ENCODE results near the gene LRRC70.

LRRC70 gene

DNA sequence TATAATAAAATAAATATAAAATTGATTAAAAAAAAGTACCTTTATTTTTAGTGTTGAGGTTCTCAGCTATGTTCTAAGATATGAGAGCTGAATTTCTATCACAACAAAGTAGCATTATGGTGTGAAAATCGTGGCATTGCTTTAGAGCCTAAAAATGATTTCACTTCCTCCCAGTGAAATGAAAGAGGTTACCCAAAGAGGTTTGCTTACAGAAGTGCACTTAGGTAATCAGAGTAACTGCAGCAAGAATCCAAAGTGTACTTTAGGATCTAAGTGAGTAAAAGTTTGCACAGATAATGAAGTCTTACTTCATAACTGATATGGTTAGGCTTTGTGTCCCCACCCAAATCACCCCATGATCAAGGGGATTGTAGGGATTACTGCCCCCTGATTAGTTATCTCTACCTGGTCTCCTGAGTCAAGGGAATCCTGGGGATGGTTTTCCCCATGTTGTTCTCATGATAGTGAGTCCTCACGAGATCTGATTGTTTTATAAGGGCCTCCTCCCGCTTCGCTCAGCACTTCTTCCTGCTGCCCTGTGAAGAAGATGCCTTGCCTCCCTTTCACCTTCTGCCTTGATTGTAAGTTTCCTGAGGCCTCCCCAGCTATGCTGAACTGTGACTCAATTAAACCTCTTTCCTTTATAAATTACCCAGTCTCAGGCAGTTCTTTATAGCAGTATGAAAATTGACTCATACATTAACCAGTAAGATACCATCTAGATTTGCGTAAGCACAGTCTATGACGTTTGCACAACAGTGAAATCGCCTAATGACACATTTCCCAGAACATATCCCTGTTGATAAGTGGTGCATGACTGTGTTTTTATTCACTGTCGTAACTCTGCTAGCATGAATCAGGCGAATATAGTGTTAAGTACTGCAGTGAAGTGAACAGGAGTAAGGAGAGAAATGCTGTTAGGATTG, 40.3 kb upstream of the LRRC70 start:
- Mint-ChIP-seq H3K27ac (no peak overlapping the region), H3K27me3 (ENCODE audit: low read depth) (no peaks in the 10 kb centered on the region), H3K4me1 (no peaks in the 10 kb centered on the region), H3K9me3 (no peaks in the 10 kb centered on the region), H3K4me3 (no peak overlapping the region), H3K36me3 (ENCODE audit: low read depth) (peaks cover 16% of the 10 kb centered on the region)
- TF ChIP-seq, protein P1, sequence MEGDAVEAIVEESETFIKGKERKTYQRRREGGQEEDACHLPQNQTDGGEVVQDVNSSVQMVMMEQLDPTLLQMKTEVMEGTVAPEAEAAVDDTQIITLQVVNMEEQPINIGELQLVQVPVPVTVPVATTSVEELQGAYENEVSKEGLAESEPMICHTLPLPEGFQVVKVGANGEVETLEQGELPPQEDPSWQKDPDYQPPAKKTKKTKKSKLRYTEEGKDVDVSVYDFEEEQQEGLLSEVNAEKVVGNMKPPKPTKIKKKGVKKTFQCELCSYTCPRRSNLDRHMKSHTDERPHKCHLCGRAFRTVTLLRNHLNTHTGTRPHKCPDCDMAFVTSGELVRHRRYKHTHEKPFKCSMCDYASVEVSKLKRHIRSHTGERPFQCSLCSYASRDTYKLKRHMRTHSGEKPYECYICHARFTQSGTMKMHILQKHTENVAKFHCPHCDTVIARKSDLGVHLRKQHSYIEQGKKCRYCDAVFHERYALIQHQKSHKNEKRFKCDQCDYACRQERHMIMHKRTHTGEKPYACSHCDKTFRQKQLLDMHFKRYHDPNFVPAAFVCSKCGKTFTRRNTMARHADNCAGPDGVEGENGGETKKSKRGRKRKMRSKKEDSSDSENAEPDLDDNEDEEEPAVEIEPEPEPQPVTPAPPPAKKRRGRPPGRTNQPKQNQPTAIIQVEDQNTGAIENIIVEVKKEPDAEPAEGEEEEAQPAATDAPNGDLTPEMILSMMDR (IDR thresholded peaks at IDR 0.05; ENCODE audit: unreplicated experiment in 3 of 3), result no peak

DNA sequence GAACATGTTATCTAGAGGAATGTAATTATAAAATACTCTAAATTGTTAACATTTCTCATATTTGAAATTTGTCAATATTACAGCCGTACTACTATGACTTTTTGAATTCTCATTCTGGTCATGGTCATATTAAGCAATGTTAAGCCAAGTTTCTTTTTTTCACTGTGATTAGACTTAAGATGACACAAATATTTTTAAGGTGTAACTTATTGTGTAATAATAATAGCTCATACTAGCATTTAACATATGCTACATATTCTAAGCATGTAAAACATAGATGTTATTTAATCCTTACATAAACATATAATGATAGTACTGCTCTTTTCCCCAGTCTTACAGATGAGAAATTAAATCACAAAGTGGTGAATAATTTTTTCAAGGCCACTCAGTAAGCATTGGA, 35.9 kb upstream of the LRRC70 start:
- H3K27me3 Mint-ChIP-seq (ENCODE audit: low read depth), result no peaks in the 10 kb centered on the region
- H3K36me3 Mint-ChIP-seq (ENCODE audit: low read depth), result peaks cover 43% of the 10 kb centered on the region
- peaks cover 10% of the 10 kb centered on the region for H3K9me3 Mint-ChIP-seq
- no peak overlapping the region for H3K4me3 Mint-ChIP-seq
- H3K4me1 Mint-ChIP-seq, result no peaks in the 10 kb centered on the region
- TF ChIP-seq, protein P1 (IDR thresholded peaks at IDR 0.05; ENCODE audit: unreplicated experiment in 3 of 3), result no peak
- H3K27ac Mint-ChIP-seq, result no peak overlapping the region

DNA sequence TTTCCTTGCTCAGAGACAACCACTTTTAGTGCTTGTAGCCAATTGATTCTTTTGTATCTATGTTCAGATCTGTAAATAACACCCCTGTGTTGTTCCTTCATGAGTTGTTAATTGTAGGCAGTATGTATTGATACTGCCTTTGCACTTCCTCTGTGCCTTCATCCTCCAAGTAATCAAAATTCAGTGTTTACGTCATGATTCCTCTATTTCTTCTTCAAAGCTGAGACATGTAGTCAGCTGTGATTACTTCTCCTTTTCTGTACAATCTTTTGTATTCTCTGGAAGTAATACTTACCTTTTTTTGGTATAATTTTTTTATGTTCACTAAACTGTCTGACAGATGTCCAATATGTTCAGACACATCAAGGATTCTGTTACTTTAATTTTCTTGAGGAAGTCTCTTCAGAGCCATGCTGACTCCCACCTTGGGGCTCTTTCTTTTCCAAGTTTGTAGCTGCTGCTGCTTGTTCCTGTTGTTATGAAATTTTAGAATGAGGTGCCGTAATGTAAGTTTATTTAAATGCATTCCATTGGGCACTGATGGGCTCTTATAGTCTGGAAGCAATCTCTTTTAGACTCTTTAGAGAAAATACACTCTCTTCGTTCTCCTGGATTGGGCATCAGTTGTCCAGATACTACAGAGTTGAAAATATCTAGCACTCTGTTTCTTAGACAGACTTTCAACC, 30.5 kb upstream of the LRRC70 start:
- Mint-ChIP-seq H3K4me3 (no peak overlapping the region), H3K4me1 (no peaks in the 10 kb centered on the region), H3K27ac (no peak overlapping the region), H3K27me3 (ENCODE audit: low read depth) (no peaks in the 10 kb centered on the region), H3K9me3 (peaks cover 10% of the 10 kb centered on the region), H3K36me3 (ENCODE audit: low read depth) (peaks cover 45% of the 10 kb centered on the region)
- TF ChIP-seq, protein P1 (IDR thresholded peaks at IDR 0.05; ENCODE audit: unreplicated experiment in 3 of 3), result no peak

DNA sequence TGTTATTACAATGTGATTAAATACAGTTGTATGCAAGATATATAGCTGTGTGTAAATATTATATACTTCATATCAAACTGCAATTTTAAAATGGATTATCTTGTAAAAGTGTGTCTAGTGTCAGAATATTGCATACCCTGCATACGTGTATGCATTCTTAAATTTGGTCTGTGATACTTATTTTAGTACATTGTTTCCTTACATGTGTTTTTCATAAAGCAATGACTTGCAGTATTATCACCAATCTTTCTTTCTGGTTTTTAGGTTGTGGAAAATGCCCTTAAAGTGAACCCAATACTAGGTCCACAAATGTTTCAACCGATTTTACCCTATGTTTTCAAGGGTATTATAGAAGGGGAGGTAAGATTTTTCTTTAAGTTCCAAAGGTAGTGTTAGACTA, 28.5 kb upstream of the LRRC70 start:
- Mint-ChIP-seq H3K27ac (no peak overlapping the region), H3K27me3 (ENCODE audit: low read depth) (no peaks in the 10 kb centered on the region), H3K4me1 (no peaks in the 10 kb centered on the region), H3K36me3 (ENCODE audit: low read depth) (peaks cover 39% of the 10 kb centered on the region), H3K9me3 (no peaks in the 10 kb centered on the region), H3K4me3 (no peak overlapping the region)
- TF ChIP-seq, protein P1 (IDR thresholded peaks at IDR 0.05; ENCODE audit: unreplicated experiment in 3 of 3), result no peak

DNA sequence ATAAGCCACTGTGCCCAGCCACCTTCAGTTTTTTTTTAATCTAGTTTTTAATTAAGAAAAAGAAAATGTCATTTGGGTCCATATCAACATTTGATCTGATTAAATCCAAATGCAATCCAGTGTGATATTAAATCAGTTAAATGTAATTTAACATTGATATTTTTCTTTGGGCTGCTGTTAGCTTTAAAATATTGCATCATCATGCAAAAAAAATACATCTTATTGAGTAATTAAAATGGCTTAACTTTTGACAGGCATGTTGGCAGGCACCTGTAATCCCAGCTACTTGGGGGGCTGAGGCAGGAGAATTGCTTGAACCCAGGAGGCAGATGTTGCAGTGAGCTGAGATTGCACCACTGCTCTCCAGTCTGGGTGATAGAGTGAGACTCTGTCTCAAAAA, 22.7 kb upstream of the LRRC70 start:
- peaks cover 40% of the 10 kb centered on the region for H3K36me3 Mint-ChIP-seq (ENCODE audit: low read depth)
- no peaks in the 10 kb centered on the region for H3K9me3 Mint-ChIP-seq
- no peaks in the 10 kb centered on the region for H3K4me1 Mint-ChIP-seq
- TF ChIP-seq, protein P1 (IDR thresholded peaks at IDR 0.05; ENCODE audit: unreplicated experiment in 3 of 3), result no peak
- no peak overlapping the region for H3K4me3 Mint-ChIP-seq
- no peaks in the 10 kb centered on the region for H3K27me3 Mint-ChIP-seq (ENCODE audit: low read depth)
- H3K27ac Mint-ChIP-seq, result no peak overlapping the region

Measured in nephron (organoid).